Panc1 (cell line): ENCODE measurements around the gene MS4A6A. TPM values are rescaled to one million over a fixed set of nuclear protein-coding genes. Genes with fewer than 3 reads are reported as not detected.

ENCODE experiments used
- ATAC-seq: fragments of 200-7000 bp; cut with Tn5 transposase; 2 replicates; pipeline ENCODE4 v1.9.1; 2020; ENCODE audit warnings: mild to moderate bottlenecking, moderate library complexity
- BruUV-seq: library from RNA; stranded (reverse); fragments of 400-500 nt; replicated peaks from 2 replicates; lab custom pipeline; 2021; lab: Mats Ljungman, UMichigan
- CTCF ChIA-PET: fragments of 300-600 bp; sonication (Branson Sonifier 250); formaldehyde crosslinking; loops from one replicate; lab custom pipeline; 2022; ENCODE audit warnings: antibody characterized with exemption; lab: Charles Lee
- POLR2A ChIA-PET: fragments of 300-600 bp; sonication (Branson Sonifier 250); formaldehyde crosslinking; loops from one replicate; lab custom pipeline; 2022; ENCODE audit warnings: antibody characterized with exemption; lab: Charles Lee
- DNase-seq: peaks from one replicate; pipeline ENCODE4 v3.0.0-alpha.2; 2010; ENCODE audit warnings: low read depth, low spot score
- H3K27ac ChIP-seq: 2 replicates; pipeline ENCODE4 v1.5.1; 2011; ENCODE audit warnings: mild to moderate bottlenecking, low read length, inconsistent platforms
- H3K27me3 ChIP-seq: fragments of 200-500 bp; sonication (Bioruptor generic); 2 replicates; pipeline ENCODE4 v1.6.0; 2014; ENCODE audit warnings: low read length, inconsistent platforms; ENCODE audit not compliant: control insufficient read depth, insufficient read depth
- H3K36me3 ChIP-seq: fragments of 200-500 bp; sonication (Bioruptor generic); 2 replicates; pipeline ENCODE4 v1.5.1; 2014; ENCODE audit warnings: inconsistent platforms, mild to moderate bottlenecking, low read length, moderate library complexity; ENCODE audit not compliant: control insufficient read depth, insufficient read depth
- H3K4me1 ChIP-seq: 2 replicates; pipeline ENCODE4 v1.5.1; 2011; ENCODE audit warnings: inconsistent platforms, mild to moderate bottlenecking, low read length, moderate library complexity; ENCODE audit not compliant: control insufficient read depth, insufficient read depth
- H3K4me3 ChIP-seq, 2 experiments: 2 replicates each; pipeline ENCODE4 v1.5.1; 2011 to 2012; ENCODE audit warnings: low read depth in 2 of 2, low read length in 2 of 2, mild to moderate bottlenecking in 2 of 2, inconsistent platforms in 1 of 2, moderate library complexity in 1 of 2
- H3K9me3 ChIP-seq: fragments of 200-500 bp; sonication (Bioruptor generic); 2 replicates; pipeline ENCODE4 v1.5.1; 2014; ENCODE audit warnings: low read depth, mild to moderate bottlenecking, inconsistent platforms, low read length, moderate library complexity; ENCODE audit not compliant: control insufficient read depth, insufficient read depth
- POLR2AphosphoS5 ChIP-seq: IDR thresholded peaks from 2 replicates; pipeline ENCODE4 v1.6.1; 2012; ENCODE audit warnings: mild to moderate bottlenecking, low read depth, low read length, moderate library complexity
- SIN3A ChIP-seq: IDR thresholded peaks from 2 replicates; pipeline ENCODE4 v1.6.1; 2012; ENCODE audit warnings: low read depth, mild to moderate bottlenecking, low read length, moderate library complexity, borderline replicate concordance; ENCODE audit not compliant: insufficient read depth
- TCF7L2 ChIP-seq: IDR thresholded peaks from 2 replicates; pipeline ENCODE4 v1.6.1; 2011; ENCODE audit warnings: mild to moderate bottlenecking, low read depth, low read length, inconsistent platforms
- in situ Hi-C: cut with HindIII; loops from 2 replicates; pipeline ENCODE4 v1.10.0; 2016; ENCODE audit warnings: low sequenced_read_pairs, low pct_unique_long_range_greater_than_20kb
- intact Hi-C: fragments of 100-400 bp; cut with micrococcal nuclease; formaldehyde crosslinking; loops from one replicate; pipeline ENCODE4 v1.10.0; 2022; ENCODE audit not compliant: unreplicated experiment
- total RNA-seq: library from RNA; stranded (reverse); gene quantifications from one replicate; pipeline ENCODE4 v1.2.1, GENCODE V29; 2021; ENCODE audit not compliant: unreplicated experiment
- TF ChIP-seq, protein P1 (sequence below), 2 experiments: IDR thresholded peaks; 2 replicates each; pipeline ENCODE4 v1.6.1; 2011 to 2012; ENCODE audit warnings: low read depth in 2 of 2, control low read depth in 1 of 2, low read length in 1 of 2, mild to moderate bottlenecking in 1 of 2, moderate library complexity in 1 of 2; ENCODE audit not compliant: insufficient read depth in 1 of 2
- TF ChIP-seq, protein P2 (sequence below): fragments of 450-650 bp; IDR thresholded peaks from 2 replicates; pipeline ENCODE4 v1.5.1; 2017; ENCODE audit warnings: mild to moderate bottlenecking

The MS4A6A gene
- total RNA-seq, 1 experiment from 2014 or later, result not detected

DNA sequence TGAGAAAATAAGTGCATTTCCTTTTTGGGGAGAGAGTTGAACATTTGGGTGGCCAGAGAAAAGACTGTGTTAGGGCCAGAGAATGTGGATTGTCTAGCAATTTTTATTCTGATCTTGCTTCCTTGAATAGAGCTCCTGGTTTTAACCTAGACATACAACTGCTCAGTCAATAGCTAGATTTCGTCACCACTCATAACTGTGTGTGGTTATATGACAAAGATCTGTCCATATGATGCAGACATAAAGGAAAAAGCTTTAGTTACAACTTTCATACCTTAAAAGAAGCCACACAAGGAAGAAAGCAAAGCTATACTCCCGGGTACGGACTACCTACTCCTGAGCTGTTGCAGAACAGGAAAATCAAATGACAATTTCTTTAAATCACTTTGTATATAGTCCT, 37.2 kb downstream of the MS4A6A start:
- ATAC-seq, result no peak
- POLR2A ChIA-PET, result interaction anchor here (0.7 kb wide), 1 partner anchor 102 kb away, joined by 3 read pairs; no protein-coding TSS in a partner anchor
- no TSS peak for BruUV-seq
- intact Hi-C loops, result no loop called here
- no peaks in the 10 kb centered on the region for H3K27me3 ChIP-seq
- no peak overlapping the region for H3K27ac ChIP-seq
- TF ChIP-seq TCF7L2, result no peak
- TF ChIP-seq, protein P1, sequence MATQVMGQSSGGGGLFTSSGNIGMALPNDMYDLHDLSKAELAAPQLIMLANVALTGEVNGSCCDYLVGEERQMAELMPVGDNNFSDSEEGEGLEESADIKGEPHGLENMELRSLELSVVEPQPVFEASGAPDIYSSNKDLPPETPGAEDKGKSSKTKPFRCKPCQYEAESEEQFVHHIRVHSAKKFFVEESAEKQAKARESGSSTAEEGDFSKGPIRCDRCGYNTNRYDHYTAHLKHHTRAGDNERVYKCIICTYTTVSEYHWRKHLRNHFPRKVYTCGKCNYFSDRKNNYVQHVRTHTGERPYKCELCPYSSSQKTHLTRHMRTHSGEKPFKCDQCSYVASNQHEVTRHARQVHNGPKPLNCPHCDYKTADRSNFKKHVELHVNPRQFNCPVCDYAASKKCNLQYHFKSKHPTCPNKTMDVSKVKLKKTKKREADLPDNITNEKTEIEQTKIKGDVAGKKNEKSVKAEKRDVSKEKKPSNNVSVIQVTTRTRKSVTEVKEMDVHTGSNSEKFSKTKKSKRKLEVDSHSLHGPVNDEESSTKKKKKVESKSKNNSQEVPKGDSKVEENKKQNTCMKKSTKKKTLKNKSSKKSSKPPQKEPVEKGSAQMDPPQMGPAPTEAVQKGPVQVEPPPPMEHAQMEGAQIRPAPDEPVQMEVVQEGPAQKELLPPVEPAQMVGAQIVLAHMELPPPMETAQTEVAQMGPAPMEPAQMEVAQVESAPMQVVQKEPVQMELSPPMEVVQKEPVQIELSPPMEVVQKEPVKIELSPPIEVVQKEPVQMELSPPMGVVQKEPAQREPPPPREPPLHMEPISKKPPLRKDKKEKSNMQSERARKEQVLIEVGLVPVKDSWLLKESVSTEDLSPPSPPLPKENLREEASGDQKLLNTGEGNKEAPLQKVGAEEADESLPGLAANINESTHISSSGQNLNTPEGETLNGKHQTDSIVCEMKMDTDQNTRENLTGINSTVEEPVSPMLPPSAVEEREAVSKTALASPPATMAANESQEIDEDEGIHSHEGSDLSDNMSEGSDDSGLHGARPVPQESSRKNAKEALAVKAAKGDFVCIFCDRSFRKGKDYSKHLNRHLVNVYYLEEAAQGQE (IDR thresholded peaks at IDR 0.05; ENCODE audit: insufficient read depth in 1 of 2, low read depth in 2 of 2, low read length in 1 of 2), result no peak
- no peak for TF ChIP-seq POLR2AphosphoS5
- H3K36me3 ChIP-seq, result no peaks in the 10 kb centered on the region
- H3K9me3 ChIP-seq, result no peaks in the 10 kb centered on the region
- no peak for DNase-seq
- H3K4me3 ChIP-seq, result no peak overlapping the region
- H3K4me1 ChIP-seq, result no peaks in the 10 kb centered on the region
- CTCF ChIA-PET, result no interaction called here
- in situ Hi-C loops, result no loop called here

DNA sequence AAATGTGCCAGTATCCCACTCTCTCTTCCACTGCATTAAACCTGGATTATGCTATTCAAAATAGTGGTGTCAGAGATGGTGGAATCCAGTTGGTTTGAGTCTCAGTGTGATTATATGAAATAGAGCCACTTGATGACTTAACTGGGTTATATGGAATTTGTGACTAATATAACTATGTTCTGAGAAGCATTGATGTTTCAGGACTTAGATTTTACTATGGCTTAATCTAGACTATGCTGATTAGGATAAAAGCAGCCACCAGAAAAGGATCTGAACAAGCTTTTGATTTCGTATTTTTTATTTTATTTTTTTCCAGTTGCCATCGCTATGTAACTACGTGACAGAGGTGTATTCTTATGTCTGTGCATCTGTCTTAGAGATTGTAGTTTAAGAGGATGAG, 39.1 kb downstream of the MS4A6A start:
- Histone ChIP-seq H3K4me1 (no peaks in the 10 kb centered on the region), H3K9me3 (no peaks in the 10 kb centered on the region), H3K4me3 (no peak overlapping the region), H3K36me3 (no peaks in the 10 kb centered on the region), H3K27ac (no peak overlapping the region), H3K27me3 (no peaks in the 10 kb centered on the region)
- TF ChIP-seq, protein P2, sequence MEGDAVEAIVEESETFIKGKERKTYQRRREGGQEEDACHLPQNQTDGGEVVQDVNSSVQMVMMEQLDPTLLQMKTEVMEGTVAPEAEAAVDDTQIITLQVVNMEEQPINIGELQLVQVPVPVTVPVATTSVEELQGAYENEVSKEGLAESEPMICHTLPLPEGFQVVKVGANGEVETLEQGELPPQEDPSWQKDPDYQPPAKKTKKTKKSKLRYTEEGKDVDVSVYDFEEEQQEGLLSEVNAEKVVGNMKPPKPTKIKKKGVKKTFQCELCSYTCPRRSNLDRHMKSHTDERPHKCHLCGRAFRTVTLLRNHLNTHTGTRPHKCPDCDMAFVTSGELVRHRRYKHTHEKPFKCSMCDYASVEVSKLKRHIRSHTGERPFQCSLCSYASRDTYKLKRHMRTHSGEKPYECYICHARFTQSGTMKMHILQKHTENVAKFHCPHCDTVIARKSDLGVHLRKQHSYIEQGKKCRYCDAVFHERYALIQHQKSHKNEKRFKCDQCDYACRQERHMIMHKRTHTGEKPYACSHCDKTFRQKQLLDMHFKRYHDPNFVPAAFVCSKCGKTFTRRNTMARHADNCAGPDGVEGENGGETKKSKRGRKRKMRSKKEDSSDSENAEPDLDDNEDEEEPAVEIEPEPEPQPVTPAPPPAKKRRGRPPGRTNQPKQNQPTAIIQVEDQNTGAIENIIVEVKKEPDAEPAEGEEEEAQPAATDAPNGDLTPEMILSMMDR, result no peak
- TF ChIP-seq POLR2AphosphoS5 (no peak), TCF7L2 (no peak), SIN3A (no peak)
- TF ChIP-seq, protein P1 (IDR thresholded peaks at IDR 0.05; ENCODE audit: insufficient read depth in 1 of 2, low read depth in 2 of 2, low read length in 1 of 2), result no peak
- no TSS peak for BruUV-seq
- DNase-seq (no peak), ATAC-seq (no peak)
- POLR2A ChIA-PET, result no interaction called here
- CTCF ChIA-PET, result no interaction called here
- intact Hi-C loops, result no loop called here
- in situ Hi-C loops, result no loop called here
